Medulla oblongata (tissue), 1 donor: Measurements from ENCODE around the gene CHERP.
"Not testable (repeated sequence)": the region's sequence is repeated elsewhere in the genome, so short reads cannot be mapped to it uniquely, and the experiment has no call there.

Source experiments
- DNase-seq: peaks from one replicate; pipeline ENCODE4 v3.0.0-alpha.2; 2015; ENCODE audit errors: extremely low spot score

Gene CHERP

DNA sequence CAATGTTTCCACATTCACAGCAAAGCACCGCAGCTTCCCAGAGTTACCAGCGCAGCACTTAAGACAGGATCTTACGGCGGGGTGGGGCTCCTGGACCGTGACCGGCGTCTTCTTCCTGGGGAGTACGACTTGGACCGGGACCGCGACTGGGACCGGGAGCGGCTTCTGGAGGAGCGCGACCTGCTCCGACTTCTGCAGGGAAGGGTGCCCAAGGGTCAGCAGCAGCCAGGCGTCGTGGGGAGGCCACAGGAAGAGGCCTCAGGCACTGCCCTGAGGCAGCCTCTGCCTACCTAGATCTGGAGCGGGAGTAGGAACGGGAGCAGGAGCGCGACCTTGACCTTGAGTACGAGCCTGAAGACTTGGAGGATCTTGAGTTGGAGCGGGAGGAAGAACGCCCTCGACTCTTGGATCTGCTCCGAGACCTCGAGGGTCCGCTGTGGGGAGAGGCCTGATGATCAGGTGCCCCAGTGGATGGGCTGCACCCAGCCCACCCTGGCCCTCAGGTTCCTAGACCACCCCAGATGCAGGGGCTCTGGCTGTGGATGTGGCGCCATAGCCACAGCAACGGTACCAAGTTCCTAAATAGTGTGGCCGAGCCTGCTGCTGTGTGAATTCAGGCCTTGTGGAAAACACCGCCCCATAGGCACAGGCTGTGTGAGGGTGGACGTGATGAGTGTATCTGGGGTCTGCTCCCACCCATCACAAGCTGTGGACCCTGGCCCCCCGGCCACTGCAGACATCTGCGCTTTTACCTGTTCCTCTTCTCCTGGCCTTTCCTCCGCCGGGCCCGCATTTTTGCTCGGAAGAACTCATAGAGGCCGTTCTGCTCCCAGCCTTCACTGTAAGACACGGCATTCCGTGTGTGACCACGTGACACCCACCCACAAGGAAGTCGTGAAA, 21.9 kb downstream of the CHERP start:
- no peak for DNase-seq

DNA sequence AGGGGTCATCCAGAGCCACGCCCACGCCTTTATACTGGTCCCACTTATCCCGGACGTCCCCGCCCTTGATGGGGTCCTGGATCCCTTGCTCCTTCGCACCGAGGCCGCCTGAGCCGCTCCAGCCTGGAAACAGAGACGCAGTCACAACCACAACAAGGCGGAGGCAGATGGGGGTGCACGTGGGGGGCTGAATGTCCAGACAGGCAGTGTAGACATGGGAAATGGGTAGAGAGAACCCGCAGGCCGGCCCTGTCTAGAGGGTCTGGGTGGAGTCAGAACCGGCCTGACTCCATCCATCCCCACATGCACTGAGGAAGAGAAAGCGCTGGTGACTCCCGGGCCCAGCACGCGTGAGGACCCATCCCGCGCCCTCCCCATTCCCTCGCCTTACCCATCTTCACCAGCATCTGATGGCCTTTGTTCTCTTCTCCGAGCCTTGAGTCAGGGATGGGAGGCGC, 23.0 kb downstream of the CHERP start:
- no peak for DNase-seq

DNA sequence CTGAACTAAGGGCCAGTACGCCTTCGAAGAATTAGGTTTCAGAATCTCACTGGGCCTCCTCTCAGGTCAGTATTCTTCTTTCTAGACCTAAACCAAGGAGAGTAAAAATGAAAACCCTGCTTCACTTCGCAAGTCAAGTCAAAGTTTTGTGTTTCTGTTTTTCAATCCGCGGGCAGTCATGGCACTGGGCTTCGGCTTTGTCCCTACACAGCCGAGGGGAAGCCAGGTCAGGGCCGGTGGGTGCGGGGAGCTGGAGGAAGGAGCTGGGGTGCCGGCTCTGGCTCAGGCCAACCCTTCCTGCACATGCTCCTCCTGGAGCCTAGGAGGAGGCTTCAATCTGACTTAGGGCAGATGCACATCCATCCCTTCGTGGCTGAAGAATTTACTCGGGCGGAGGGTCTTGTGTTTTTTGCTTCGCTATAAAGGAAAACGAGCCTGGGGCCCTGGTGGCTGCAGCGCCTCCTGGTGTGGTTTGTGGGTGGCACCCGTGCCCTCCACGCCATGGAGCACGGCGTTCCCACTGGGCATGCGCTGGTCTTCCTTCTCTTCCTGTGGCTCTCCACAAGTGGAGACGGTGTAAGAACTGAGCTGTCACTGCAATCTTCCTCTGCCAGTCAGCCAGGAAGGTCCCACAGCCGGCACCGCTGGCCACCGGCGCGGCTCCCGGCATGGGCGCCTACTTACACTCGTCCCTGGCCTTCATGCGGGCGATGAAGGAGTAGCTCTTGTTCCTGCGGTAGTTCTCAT, 23.6 kb downstream of the CHERP start:
- no peak for DNase-seq

DNA sequence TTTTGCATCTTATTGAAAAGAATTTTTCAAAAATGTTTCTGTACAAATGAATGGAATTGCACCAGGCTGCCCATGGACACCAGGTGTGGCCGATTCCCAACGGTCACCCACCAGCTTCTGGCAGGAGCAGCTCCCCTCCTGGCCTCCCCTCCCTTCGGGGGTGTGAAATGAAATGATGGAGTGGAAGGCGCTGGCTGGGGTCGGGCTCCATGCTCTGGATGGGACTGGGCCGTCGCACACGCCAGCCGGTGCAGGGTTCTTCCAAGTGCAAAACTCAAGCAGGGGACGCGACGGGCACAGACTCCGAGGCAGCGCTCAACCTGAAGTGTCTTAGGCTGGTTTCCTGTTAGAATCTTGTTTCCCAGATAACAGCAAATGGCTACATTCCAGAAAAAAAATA, 24.2 kb downstream of the CHERP start:
- DNase-seq = no peak

DNA sequence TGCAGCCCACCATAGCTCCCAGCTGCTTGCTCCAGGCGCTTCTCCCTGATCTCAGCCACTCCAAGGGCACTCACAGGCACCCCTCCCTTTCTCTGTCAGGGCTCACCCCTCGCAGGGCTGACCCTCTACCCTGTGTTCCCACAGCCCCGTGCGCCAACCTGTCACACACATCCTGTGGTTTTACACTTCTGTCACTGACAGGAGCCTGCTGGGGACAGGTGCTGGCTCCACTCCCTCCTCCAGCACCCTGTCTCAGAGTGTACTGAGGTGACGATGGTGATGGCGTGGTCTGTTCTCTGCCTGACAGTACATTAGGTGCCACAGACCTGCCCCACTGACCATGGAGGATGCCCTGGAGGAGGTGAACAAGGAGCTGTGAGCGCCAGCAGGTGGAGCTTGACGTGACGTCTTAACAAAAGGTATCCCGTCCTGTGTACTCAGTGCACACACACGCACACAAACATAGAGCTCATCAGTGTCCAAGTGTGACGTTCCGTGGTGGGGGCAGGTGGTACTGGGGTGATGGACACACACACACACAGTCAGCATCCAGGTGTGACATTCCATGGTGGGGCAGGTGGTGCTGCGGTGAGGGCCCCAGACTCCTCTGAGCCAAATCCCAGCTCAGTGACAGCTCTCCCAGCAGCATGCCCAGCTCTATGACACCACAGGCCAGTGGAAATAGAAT, 25.2 kb downstream of the CHERP start:
- DNase-seq = no peak

DNA sequence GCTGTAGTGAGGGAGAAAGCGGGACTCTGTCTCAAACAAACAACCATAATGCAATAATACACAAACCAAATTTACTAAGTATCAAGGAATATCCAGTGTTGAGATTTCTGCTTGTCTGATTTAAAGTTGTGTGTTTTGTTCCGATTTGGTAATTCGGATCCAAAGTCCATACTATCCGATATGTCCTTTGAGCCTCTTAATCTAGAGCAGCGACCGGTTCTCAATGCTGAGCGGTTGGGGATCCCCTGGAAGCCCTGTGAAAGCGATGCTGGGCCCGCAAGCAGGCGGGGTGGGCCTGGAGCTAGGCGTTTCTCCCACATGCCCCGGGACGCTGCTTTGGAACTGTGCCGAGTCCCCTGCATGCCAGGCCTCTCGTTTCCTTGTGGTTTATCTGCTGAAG, 25.9 kb downstream of the CHERP start:
- no peak for DNase-seq

DNA sequence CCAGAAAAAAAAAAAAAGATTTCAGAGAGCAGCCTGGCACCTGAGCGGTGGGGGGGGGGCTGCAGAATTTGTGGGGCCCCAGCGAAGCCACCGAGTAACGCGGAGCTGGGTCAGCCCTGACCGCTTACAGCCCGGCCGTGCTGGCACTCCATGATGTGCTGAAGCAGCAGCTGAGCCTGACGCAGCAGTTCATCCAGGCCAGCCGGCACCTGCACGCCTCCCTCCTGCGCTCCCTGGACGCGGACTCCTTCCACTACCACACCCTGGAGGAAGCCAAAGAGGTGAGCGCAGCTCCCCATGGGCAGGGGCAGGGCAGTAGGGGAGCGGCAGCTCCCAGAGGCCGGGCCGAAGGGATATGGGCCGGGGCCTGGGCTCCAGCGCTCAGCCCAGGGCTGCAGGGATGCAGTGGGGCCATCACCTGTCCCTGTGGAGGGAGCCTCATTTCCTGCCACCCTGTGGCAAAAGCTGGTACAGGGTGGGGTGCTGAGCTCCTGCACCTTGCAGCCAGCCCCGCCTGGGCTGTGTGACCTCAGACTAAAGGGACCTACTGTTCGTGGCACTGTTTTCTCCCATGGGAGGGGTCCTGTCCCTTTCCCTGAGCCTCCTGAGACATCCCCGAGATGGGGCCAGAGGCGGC, 27.7 kb downstream of the CHERP start:
- DNase-seq = no peak

DNA sequence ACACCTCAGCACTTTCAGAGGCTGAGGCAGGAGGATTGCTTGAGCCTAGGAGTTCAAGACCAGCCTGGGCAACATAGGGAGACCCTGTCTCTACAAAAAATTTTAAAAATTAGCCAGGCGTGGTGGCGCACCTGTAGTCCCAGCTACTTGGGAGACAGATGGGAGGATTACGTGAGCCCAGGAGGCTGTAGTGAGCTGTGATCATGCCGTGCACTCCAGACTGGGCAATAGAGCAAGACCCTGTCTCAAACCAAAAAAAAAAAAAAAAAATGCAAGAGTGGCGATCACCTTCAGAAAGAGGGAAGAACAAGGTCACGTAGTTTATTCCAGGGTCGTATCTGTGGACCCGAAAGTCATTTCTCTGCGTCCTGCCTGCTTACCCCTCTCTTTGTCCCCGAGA, 29.6 kb downstream of the CHERP start:
- not testable (repeated sequence) for DNase-seq

DNA sequence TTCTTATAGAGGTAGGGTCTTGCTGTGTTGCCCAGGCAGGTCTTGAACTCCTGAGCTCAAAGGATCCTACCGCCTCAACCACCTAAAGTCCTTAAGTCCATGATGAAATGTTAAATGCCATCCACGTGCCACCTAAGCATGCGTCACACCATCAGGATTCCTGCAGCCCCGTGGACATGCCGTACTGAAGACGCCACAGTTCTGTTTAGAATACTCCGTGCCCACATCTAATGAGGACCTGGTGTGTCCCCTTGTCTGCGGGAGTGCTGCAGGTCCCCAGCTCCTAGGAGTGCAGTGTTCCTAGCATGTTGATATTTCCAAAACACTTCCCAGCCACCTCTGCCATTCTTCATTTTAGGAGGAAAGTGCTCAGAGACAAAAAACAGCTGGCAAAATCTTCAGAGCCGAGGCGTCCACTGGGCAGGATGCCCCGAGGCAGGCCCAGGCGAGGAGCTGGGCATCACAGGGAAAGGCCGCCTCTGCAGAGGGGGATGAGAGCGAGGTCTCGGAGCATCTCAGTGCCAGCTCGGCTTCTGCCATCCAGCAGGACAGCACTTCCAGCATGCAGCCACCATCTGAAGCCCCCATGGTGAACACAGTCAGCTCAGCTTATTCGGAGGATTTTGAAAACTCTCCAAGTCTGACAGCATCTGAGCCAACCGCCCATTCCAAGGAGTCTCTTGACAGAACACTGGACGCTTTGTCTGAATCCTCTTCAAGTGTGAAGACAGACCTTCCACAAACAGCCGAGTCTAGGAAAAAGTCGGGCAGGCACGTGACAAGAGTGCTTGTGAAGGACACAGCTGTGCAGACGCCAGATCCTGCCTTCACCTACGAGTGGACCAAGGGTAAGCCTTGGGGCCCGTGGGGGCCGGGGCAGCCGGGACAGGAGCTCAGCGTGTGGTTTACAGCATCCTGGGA, 32.8 kb downstream of the CHERP start:
- peak; percentile 81 for DNase-seq

DNA sequence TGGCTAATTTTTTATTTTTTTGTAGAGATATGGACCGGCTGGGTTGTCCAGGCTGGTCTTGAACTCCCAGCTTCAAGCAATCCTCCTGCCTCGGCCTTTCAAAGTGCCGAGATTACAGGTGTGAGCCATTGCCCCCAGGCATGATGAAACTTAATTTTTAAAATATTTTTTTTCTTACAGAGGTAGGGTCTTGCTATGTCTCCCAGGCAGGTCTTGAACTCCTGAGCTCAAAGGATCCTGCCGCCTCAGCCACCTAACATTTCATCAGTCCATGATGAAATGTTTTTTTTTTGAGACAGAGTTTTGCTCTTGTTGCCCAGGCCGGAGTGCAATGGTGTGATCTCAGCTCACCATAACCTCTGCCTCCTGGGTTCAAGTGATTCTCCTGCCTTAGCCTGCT, 33.7 kb downstream of the CHERP start:
- no peak for DNase-seq

DNA sequence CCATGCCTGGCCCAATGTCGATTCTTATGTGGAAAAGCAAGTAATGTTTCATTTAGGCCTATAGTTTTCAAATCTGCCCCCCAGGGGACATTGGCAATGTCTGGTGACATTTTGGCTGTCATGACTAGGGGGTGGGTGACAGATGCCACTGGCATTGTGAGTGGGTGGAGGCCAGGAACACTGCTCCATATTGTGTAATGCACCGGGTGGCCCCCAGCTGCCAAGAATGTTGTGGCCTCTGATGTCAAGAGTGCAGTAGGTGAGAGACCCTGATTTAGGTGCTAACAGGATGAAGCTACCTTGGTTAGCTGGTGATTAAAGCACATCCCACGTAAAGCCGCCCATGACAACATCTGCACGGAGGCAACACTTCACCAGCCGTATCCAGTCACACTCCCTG, 35.3 kb downstream of the CHERP start:
- DNase-seq = no peak

DNA sequence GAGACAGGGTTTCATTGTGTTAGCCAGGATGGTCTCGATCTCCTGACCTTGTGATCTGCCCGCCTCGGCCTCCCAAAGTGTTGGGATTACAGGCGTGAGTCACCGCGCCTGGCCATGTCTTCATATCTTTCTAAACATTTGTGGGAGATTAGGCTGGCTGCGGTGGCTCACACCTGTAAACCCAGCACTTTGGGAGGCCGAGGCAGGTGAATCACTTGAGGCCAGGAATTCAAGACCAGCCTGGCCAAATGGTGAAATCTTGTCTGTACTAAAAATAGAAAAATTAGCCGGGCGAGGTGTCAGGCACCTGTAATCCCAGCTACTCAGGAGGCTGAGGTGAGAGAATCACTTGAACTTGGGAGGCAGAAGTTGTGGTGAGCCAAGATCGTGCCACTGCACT, 36.1 kb downstream of the CHERP start:
- not testable (repeated sequence) for DNase-seq

DNA sequence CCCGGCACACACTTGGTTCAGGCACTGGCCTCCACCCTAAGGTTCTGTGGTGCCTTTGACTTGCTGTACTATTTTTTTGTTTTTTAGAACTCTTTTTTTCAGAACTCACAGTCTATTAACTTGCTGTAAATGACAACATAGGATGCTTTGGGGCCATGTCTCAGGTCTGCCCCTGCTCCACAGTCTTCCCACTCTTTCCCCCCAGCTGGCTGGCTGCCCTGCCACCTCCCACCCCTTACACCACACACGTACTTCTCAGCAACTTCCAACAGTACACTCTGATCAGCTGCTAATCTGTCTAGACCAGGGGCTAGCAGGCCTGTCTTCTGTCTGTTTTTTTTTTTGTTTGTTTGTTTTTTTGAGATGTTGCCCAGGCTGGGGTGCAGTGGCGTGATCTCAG, 38.0 kb downstream of the CHERP start:
- no peak for DNase-seq

DNA sequence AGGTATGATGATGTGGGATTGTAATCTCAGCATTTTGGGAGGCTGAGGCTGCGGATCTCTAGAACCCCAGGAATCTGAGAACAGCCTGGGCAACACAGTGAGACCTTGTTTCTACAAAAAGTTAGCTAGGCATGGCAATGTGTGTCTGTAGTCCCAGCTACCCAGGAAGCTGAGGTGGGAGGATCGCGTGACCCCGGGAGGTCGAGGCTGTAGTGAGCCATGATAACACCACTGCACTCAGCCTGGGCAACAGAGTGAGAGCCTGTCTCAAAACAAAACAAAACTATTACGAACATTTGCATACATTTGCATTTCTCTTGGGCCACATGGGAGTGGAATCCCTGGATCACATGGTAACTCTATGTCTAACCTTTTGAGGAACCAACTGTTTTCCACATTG, 44.4 kb downstream of the CHERP start:
- DNase-seq = no peak

DNA sequence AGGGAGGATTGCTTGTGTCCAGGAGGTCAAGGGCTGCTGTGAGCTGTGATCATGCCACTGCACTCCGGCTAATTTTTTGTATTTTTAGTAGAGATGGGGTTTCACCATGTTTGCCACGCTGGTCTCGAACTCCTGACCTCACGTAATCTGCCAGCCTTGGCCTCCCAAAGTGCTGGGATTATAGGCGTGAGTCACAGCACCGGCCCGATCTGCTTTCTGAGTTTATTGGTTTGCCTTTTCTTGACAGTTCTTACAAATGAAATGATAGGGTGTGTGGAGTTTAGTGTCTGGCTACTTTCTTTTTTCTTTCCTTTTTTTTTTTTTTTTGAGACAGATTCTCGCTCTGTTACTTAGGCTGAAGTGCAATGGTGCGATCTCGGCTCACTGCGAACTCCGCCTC, 45.2 kb downstream of the CHERP start:
- DNase-seq = no peak

DNA sequence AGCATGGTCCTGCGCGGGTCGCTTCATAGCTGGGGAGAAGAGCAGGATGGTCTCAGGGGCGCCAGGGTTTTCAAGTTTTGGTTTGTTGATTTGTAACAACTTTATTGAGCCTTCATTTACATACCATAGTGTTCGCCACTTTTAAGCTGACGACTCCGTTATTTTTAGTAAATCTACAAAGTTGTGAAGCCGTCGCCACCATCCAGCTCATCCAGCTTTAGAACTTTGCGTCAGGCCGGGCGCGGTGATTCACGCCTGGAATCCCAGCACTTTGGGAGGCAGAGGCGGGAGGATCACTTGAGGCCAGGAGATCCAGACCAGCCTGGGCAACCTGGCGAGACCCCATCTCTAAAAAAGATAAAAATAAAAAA, 45.6 kb downstream of the CHERP start:
- no peak for DNase-seq

DNA sequence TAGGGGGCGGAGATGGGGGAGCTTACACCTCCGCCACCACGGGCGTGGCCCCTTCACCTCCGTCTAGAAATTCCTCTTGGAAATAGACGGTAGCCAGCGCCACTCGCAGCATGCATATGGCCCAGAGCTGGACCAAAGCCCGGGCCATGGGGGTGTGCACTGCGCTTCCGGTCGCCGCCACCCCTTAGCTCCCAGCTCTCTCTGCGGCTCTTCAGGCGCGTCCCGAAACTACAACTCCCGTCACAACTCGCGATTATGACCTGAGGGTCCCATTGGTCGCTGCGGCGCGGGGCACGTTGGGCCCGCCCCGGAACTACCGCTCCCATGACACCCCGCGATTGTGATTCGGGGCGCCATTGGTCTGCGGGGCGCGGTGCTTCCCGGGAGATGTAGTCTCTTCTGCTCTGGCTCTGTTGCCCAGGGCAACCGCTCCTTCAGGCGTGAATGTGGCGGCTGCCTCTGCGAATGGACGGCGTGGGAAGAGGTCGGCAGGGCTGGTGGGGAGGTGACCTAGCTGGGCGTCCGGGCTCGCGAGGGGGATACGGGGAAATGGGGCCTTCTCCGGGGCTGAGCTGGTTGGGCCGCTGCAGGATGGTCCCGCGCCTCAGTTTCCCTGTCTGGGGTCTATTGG, 46.1 kb downstream of the CHERP start, which contains the start of the genes C19orf44 and CALR3:
TSS of gene C19orf44 (plus strand) at position 413 of the 631 bp plus-strand sequence. CDS start 4,399 bp downstream, outside the sequence.
TSS of gene CALR3 (minus strand) at position 186 of the 631 bp plus-strand sequence. CDS start at position 148, 38 bp downstream.
- peak; percentile 99 for DNase-seq

DNA sequence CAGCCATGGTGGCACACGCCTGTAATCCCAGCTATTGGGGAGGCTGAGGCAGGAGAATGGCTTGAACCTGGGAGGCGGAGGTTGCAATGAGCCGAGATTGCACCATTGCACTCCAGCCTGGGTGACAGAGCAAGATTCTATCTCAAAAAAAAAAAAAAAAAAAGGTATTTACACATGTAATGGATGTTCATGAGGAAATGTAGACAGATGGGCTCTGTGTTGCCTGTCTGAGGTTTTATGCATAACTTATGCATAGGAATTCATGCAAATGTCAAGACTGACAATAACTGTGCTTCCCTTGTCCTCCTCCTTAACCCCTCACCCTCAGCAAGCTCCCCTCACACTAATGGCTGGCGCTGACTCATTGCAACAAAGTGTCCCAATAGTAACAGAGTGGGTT, 55.8 kb downstream of the CHERP start:
- DNase-seq = not testable (repeated sequence)

DNA sequence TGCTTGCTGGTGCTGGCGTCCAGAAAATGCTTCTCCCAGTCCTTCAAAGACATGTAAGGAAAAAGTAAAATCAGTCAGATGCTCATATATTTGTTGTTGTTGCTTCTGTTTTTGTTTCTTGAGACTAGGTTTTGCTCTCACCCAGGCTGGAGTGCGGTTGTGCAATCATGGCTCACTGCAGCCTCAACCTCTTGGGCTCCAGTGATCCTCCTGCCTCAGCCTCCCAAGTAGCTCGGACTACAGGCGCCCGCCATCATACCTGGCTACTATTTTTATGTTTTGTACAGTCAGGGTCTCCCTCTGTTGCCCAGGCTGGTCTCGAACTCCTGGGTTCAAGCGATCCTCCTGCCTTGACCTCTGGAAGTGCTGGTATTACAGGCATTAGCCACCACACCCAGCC, 59.5 kb downstream of the CHERP start:
- no peak for DNase-seq

DNA sequence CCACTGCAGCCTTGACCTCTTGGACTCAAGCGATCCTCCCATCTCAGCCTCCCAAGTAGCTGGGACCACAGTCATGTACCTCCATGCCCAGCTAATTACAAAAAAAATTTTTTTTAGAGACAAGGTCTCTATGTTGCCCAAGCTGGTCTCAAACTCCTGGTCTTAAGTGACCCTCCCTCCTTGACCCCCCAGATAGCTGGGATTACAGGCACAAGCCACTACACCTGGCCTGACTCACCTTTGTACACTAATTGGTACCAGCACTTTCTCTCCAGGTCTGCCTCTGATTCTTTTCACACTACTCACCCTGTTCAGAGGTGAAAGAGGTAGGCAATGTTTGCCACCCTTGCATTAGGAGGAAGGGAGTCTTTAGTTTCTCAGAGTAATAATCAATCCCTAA, 64.9 kb downstream of the CHERP start:
- no peak for DNase-seq
